Smooth muscle cell (in vitro differentiated cells): ENCODE results near the gene HRK. TPM values are rescaled to one million over a fixed set of nuclear protein-coding genes. Genes with fewer than 3 reads are reported as not detected.

Source experiments
- DNase-seq: peaks from one replicate; lab custom pipeline; 2025; ENCODE audit not compliant: unreplicated experiment; lab: John Stamatoyannopoulos, UW
- H2AFZ ChIP-seq: fragments of 200-600 bp; sonication (generic); 2 replicates; pipeline ENCODE4 v1.6.0; 2016; ENCODE audit warnings: antibody characterized with exemption, low read depth, mild to moderate bottlenecking
- H3F3A ChIP-seq: fragments of 200-600 bp; sonication (generic); 2 replicates; pipeline ENCODE4 v1.6.0; 2017; ENCODE audit warnings: antibody characterized with exemption, low read depth
- H3K27ac ChIP-seq: fragments of 200-600 bp; sonication (generic); 2 replicates; pipeline ENCODE4 v1.5.1; 2016; ENCODE audit warnings: low read depth, mild to moderate bottlenecking
- H3K27me3 ChIP-seq: fragments of 200-600 bp; sonication (generic); 2 replicates; pipeline ENCODE4 v1.6.1; 2016; ENCODE audit warnings: low read depth, mild to moderate bottlenecking
- H3K36me3 ChIP-seq: fragments of 200-600 bp; sonication (generic); 2 replicates; pipeline ENCODE4 v1.5.1; 2016; ENCODE audit warnings: low read depth
- H3K4me1 ChIP-seq: fragments of 200-600 bp; sonication (generic); 2 replicates; pipeline ENCODE4 v1.5.1; 2016; ENCODE audit warnings: low read depth
- H3K4me2 ChIP-seq: fragments of 200-600 bp; sonication (generic); 2 replicates; pipeline ENCODE4 v1.6.0; 2016; ENCODE audit warnings: mild to moderate bottlenecking
- H3K4me3 ChIP-seq: fragments of 200-600 bp; sonication (generic); 2 replicates; pipeline ENCODE4 v1.5.1; 2016; ENCODE audit warnings: mild to moderate bottlenecking
- H3K79me2 ChIP-seq: fragments of 200-600 bp; sonication (generic); 2 replicates; pipeline ENCODE4 v1.6.0; 2016; ENCODE audit warnings: low read depth, mild to moderate bottlenecking
- H3K9ac ChIP-seq: fragments of 200-600 bp; sonication (generic); 2 replicates; pipeline ENCODE4 v1.6.0; 2016; ENCODE audit warnings: low read depth
- H3K9me3 ChIP-seq: fragments of 200-600 bp; sonication (generic); replicated peaks from 2 replicates; pipeline ENCODE4 v1.5.1; 2016; ENCODE audit warnings: low read depth
- H4K20me1 ChIP-seq: fragments of 200-600 bp; sonication (generic); 2 replicates; pipeline ENCODE4 v1.6.0; 2016; ENCODE audit warnings: low read depth
- CTCF ChIP-seq: fragments of 200-600 bp; sonication (generic); IDR thresholded peaks from 2 replicates; pipeline ENCODE4 v1.5.1; 2017; ENCODE audit warnings: borderline replicate concordance, mild to moderate bottlenecking, antibody characterized with exemption; ENCODE audit not compliant: insufficient read depth, poor library complexity, severe bottlenecking
- WGBS: methylation state at CpG from one replicate; pipeline ENCODE4 v1.1.7; 2016; ENCODE audit warnings: low lambda C conversion rate; 5-methylcytosine and 5-hydroxymethylcytosine counted together
- polyA plus RNA-seq: library from polyadenylated mRNA; unstranded; fragments of >200 nt; fragmentation: Nextera tagmentation; extraction: Ambion mirVana; gene quantifications from 2 replicates; pipeline ENCODE4 v1.2.1, GENCODE V29; 2016
- total RNA-seq: library from RNA; depleted of rRNA; stranded (reverse); fragments of >200 nt; gene quantifications from 2 replicates; pipeline ENCODE4 v1.2.3, GENCODE V29; 2014

The HRK gene
- total and polyA plus RNA-seq, 2 experiments from 2014 or later: 0.04 TPM; not detected in 1

DNA sequence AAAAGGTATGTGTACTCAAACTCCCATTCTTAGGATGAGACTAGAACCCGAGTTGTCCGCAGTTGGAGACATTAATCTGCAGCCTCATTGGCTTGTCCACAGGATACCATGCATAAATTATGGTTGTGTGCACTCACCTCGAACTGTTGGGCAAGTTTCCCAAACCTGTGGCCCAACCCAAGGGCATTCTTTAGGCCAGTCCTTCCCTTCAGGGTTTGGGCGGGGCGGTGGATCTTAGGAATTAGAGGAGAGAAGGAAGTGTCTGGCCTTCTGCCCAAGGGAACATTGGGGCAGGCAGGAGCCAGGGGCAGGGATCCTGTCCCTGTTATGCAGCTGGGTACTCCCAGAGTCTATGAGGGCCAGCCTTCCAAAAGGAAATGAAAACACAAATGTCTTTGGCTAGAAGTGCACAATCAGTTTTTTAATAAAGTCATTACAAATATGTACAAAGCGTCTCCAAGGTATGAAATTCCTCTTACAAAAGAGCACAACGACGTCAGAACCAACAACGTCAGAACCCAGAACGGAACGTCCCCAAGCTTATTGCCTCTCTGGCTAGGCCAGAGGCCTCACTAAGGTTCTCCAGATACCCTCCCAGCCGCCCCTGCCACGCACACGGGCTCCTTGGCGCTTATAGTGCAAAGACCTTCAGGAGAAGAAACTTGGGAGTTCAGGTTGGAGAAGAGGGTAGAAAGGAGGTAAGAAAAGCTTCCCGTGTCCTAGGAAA lies 25.3 kb downstream of the HRK start:
- no peaks in the 10 kb centered on the region for H3K9me3 ChIP-seq
- H3K4me1 ChIP-seq: no peaks in the 10 kb centered on the region
- no peak overlapping the region for H3K4me2 ChIP-seq
- DNase-seq: no peak
- H3K27me3 ChIP-seq: no peaks in the 10 kb centered on the region
- H3K4me3 ChIP-seq: no peak overlapping the region
- no peaks in the 10 kb centered on the region for H3K36me3 ChIP-seq
- no peak overlapping the region for H3K27ac ChIP-seq
- H2AFZ ChIP-seq: no peak overlapping the region
- no peak overlapping the region for H3K9ac ChIP-seq
- H3F3A ChIP-seq: no peaks in the 10 kb centered on the region
- H3K79me2 ChIP-seq: no peaks in the 10 kb centered on the region
- no peak for TF ChIP-seq CTCF
- H4K20me1 ChIP-seq: no peaks in the 10 kb centered on the region
- 92% methylated on average over 16 of the region's 16 CpGs for WGBS

- Histone ChIP-seq H3K27ac (no peak overlapping the region), H4K20me1 (no peaks in the 10 kb centered on the region), H3K4me2 (no peak overlapping the region), H3K9ac (no peak overlapping the region), H3K4me3 (no peak overlapping the region), H3K79me2 (no peaks in the 10 kb centered on the region), H3F3A (no peaks in the 10 kb centered on the region), H3K36me3 (no peaks in the 10 kb centered on the region), H3K27me3 (no peaks in the 10 kb centered on the region), H3K4me1 (no peaks in the 10 kb centered on the region), H3K9me3 (no peaks in the 10 kb centered on the region), H2AFZ (no peak overlapping the region)
- no peak for DNase-seq
- no peak for TF ChIP-seq CTCF
- WGBS: 85% methylated on average over 5 of the region's 5 CpGs
Observed at GRCh38 chr12:116853507-116853906, 27.7 kb downstream of the HRK start.

DNA sequence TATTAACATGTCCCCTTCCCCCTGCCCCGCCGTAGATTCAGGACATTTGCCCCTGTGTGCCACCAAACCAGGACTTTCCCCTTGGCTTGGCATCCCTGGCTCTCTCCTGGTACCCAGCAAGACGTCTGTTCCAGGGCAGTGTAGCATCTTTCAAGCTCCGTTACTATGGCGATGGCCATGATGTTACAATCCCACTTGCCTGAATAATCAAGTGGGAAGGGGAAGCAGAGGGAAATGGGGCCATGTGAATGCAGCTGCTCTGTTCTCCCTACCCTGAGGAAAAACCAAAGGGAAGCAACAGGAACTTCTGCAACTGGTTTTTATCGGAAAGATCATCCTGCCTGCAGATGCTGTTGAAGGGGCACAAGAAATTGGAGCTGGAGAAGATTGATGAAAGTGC lies 28.9 kb downstream of the HRK start:
- Histone ChIP-seq H3K27ac (no peak overlapping the region), H3K4me3 (no peak overlapping the region), H3K9ac (no peak overlapping the region), H3K9me3 (no peaks in the 10 kb centered on the region), H4K20me1 (no peaks in the 10 kb centered on the region), H3K27me3 (no peaks in the 10 kb centered on the region), H3K4me1 (no peaks in the 10 kb centered on the region), H3K36me3 (no peaks in the 10 kb centered on the region), H3K4me2 (no peak overlapping the region), H2AFZ (no peak overlapping the region), H3K79me2 (no peaks in the 10 kb centered on the region), H3F3A (no peaks in the 10 kb centered on the region)
- no peak for DNase-seq
- WGBS: 86% methylated on average over 6 of the region's 6 CpGs
- no peak for TF ChIP-seq CTCF

DNA sequence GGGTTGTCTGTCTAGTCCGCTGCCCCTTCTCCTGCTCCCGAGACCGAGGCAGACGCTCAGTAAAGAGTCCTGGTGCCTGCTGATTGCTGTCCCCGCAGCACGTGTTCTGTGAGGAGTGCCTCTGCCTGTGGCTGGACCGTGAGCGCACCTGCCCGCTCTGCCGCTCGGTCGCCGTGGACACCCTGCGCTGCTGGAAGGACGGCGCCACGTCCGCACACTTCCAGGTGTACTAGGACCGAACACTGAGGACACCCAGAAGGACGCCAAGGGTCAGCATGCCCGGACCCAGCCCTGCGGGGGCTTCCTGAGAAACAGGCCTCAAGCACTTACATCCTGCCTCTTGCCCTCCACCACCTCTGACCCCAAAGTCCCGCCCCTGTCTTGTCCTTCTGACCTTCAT lies 32.0 kb downstream of the HRK start:
- Histone ChIP-seq H3F3A (no peaks in the 10 kb centered on the region), H3K27ac (no peak overlapping the region), H2AFZ (no peak overlapping the region), H3K4me2 (no peak overlapping the region), H4K20me1 (no peaks in the 10 kb centered on the region), H3K9me3 (no peaks in the 10 kb centered on the region), H3K36me3 (no peaks in the 10 kb centered on the region), H3K4me3 (no peak overlapping the region), H3K4me1 (no peaks in the 10 kb centered on the region), H3K9ac (no peak overlapping the region), H3K27me3 (no peaks in the 10 kb centered on the region), H3K79me2 (no peaks in the 10 kb centered on the region)
- WGBS: 95% methylated on average over 23 of the region's 23 CpGs
- no peak for DNase-seq
- no peak for TF ChIP-seq CTCF
